ENCODE data around the gene ZFAND3.
"Not testable (repeated sequence)": the region's sequence is repeated elsewhere in the genome, so short reads cannot be mapped to it uniquely, and the experiment has no call there.

Gene ZFAND3

DNA sequence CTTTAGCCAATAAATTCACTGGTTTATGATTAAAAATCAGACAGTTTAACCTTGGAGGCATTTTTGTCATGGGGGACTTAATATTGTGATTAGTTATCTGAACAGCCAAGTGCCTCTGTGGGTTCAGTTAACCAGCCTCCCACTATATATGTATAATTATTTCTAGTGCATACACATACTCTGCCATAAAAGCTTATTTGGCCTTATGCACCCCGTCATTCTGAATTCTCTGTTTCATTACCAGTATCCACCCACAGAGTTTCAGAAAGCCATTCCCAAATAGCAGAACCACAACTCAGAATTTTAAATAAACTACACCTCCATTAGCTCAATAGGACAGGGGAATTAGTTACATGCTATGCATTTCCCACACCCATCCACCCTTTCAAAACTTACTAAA lies 279.7 kb downstream of the ZFAND3 start:
- DNase-seq: no peak

- no peak for DNase-seq
Measured at GRCh38 chr6:38100380-38100779, 280.9 kb downstream of the ZFAND3 start.

- DNase-seq: no peak
Measured at GRCh38 chr6:38103921-38104320, 284.4 kb downstream of the ZFAND3 start.

GRCh38 chr6:38105066-38105465 lies 285.5 kb downstream of the ZFAND3 start:
- no peak for DNase-seq

GRCh38 chr6:38107073-38107472 lies 287.5 kb downstream of the ZFAND3 start:
- DNase-seq: no peak

DNA sequence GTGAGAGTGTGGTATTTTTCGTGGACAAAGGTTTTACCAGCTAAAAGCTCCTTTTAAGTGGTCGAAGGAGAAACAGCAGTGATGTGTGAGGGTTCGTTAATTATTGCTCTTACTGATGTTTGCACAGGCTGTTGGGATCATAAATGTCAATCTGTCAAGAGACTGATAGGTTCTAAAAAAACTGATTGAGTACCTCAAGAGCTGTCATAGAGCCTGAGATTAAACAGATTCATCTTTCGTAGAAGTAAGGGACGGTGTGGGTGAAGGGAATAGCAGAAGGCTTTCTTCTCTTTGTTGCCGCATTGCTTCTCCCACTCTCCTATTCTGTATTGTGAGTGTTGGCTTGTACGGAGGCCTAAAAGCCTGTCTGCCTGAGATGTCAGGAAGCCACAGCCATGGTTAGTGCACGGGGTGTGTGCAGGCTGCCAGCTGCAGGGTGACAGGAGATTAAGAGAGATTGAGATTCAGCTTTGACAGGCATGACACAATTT lies 291.0 kb downstream of the ZFAND3 start:
- DNase-seq: no peak

DNA sequence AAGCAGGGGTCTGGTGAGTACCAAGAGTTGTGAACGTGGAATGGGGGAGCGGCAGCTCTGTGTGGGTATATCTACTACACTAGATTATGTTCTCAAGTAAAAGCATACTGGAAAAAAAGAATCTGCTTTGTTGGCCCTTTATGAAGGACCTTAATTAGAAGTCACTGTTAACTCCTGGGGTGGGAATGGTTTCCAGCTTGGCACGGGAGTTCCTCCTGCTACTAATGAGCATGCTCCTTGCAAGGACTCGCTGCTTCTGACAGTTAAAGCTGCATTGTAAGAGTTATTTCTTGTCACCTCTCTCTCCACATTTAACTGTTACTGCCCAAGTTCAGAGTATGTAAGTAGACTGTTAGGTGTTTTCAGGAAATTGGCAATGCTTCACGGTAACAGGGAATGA lies 292.7 kb downstream of the ZFAND3 start:
- DNase-seq: no peak

DNA sequence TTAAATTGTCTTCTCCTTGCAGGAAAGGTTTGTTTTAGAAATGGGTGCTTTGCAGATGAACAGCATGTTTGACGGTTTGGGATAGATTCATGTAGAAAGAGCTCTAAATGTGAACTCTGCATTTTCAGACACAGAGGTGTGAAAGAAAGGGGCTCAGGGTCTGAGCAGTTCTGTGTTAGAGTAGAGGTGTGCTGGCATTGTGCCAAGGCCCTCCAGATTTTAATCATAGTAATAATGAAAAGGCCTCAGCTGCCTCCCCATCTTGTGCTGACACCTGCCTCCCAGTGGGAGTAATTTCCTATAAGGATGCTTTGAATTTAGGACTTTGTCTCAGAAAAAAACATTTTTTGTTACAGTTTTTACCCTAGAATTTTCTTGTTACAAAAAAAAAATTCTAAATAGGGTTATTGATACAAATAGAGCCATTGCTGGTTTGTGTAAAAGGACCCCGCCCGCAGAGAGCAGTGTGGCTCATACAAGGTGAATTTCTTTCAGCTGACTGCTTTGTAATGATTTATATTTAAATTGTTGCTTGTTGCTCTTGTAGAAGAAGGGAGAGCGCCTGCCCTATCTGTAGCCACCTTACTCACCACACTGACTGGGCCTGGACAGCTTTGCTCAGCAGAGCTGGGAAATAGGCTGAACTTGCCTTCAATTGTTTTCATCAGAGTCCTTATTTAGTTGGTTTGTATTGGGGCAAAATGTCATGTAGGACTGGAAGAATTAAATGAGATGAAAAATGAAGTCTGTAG lies 294.5 kb downstream of the ZFAND3 start:
- DNase-seq: no peak

GRCh38 chr6:38114976-38115625 lies 295.6 kb downstream of the ZFAND3 start:
- DNase-seq: no peak

DNA sequence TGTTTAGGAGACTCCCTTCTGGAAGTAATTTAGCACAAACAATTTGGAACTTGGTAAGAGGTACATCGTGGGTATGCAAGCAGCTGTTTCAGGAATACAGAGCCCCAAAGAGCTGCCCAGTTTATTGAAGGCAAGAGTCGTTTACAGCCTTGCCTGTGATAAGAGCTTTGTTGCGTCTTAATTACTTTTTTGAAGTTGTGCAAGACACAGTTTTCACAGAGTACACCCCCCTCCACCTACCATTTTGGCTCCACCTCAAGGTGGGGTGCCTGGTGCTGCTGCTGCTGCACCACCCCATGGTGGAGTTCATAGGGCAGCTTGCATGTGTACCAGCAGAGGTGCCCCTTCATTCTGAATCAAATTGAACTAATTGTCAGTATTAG lies 296.1 kb downstream of the ZFAND3 start:
- no peak for DNase-seq

DNA sequence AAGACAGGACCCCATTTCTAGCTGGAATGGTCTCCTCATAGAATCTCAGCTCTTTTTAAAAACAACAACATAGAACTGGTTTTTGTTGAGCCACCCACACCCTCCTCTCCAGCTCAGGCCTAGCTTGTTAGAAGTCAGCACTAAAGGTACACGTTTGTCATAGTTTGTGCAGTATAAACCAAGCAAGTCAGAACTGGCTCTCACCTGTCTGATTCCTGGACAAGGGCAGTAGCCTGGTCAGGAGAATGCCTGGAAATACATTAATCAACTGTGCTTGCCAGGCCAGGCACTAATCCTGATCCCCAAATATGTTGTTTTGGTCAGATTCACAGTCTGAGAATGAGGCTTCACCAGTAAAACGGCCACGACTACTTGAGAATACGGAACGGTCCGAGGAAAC lies 296.7 kb downstream of the ZFAND3 start:
- DNase-seq: no peak

GRCh38 chr6:38117281-38117680 lies 297.8 kb downstream of the ZFAND3 start:
- no peak for DNase-seq

- no peak for DNase-seq
Measured at GRCh38 chr6:38118791-38119365, 299.4 kb downstream of the ZFAND3 start.

DNA sequence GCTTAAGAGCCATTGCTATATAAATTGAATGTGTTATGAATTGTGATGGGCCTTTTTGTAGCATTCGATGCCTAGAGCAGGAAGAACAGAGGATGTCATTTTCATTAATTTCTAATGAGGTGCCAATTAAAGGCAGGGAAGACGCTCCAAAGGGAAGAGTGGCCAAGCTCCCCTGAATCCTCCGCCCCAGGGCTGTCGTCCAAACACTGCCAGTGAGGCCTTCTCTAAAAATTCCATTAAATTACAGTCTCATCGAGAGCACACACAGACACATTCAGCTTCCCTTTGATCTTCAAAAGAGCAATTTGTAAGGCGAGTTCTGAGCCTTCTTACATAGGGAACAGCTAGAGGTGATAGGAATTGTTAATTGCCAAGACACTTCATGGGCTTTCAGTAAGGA lies 300.0 kb downstream of the ZFAND3 start:
- no peak for DNase-seq

DNA sequence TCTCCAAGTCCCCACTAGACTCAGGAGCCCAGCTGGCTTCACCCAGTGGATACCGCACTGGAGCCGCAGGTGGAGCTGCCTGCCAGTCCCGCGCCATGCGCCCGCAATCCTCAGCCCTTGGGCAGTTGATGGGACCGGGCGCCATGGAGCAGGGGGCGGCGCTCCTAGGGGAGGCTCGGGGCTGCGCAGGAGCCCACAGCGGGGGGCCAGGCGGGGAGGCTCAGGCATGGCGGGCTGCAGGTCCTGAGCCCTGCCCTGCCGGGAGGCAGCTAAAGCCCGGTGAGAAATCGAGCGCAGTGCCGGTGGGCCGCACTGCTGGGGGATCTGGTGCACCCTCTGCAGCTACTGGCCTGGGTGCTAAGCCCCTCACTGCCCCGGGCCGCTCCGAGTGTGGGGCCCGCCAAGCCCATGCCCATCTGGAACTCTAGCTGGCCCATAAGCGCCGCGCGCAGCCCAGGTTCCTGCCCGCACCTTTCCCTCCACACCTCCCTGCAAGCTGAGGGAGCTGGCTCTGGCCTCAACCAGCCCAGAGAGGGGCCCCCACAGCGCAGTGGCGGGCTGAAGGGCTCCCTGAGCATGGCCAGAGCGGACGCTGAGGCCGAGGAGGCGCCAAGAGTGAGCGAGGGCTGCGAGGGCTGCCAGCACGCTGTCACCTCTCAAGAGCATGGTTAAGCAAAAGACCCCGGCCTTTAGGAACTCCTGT lies 304.8 kb downstream of the ZFAND3 start:
- DNase-seq: not testable (repeated sequence)

DNA sequence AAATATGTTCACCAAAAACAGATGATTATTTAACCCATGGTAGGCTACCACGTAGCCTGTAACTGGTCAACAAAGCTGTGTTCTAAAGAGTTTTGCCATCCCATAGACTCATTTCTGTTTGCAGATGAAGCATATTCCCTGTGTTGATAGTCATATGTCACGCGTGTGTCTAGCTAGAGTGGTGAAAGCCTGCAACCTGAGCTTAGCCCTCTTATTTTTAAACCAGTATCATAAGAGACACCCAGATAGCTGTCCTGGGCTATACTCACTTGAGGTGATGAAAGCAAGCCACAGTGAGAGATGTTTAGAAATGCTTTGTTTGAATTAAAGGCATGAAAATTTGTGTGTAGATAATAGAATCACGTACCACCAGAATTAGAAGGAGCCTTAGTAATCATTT lies 307.8 kb downstream of the ZFAND3 start:
- DNase-seq: no peak

DNA sequence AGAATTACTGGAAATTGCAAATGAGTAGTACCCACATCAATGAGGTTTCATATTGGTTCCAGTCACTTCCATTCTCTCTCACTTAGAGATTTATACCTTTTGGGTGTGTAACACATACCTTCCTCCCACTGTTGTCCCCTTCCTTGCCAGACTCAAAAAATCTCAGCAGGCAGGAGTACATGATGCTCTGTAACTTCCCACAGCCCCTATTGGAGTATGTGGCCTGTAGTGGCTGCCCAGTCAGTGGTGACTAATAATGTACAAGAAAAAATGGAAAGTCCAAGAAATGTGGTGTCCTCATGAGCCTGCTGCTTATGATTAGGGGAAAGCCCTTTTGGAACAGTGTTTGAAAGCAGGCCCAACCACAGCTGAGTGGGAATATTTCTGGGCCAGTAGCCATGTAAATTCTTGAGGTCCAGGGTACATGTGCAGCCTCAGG lies 312.0 kb downstream of the ZFAND3 start:
- no peak for DNase-seq

DNA sequence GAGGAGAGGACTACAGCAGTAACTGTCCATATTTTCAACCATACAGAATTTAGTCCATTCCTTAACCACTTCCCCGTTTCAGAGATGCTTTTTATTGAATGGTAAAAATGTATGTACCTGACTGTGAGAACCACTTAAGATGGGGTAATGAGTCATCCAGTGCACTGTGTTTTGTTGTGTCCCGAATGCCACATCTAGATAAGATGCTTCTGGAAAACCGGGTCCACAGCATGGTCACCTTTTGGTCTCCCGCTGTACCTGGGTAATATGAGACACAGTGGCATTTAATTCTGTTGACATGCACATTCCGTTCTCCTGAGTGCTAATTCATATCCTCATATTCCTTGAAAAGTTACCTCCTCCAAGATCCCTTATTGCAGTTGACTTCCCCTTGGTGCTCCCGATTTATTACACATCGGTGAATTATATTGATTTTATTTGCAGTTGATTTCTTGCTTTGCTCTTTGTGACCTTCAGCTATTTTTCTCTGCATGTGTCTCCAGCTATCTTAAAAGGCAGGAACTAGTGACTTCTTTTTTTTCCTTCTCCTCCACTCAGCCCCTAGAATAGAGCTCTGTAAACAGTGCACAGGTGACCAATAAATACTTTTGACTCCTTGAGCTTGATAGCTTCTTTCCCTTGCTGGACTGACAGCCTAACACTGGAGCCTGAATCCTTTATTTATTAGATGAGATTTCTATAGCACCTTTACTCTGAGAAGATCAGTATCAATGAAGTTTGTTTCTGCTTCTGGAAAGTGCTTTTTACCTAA lies 314.6 kb downstream of the ZFAND3 start:
- DNase-seq: no peak

- no peak for DNase-seq
Measured at GRCh38 chr6:38134704-38135088, 315.2 kb downstream of the ZFAND3 start.

GRCh38 chr6:38136547-38136946 lies 317.0 kb downstream of the ZFAND3 start:
- DNase-seq: no peak

GRCh38 chr6:38137608-38138265 lies 318.2 kb downstream of the ZFAND3 start:
- no peak for DNase-seq

GRCh38 chr6:38138374-38138773 lies 318.8 kb downstream of the ZFAND3 start:
- no peak for DNase-seq
